K562 (cell line): ENCODE results near the gene BCAS3.

ENCODE experiments used
- CREB1 ChIP-seq, 2 experiments: sonication (generic) in 1 of 2; formaldehyde crosslinking in 1 of 2; IDR thresholded peaks; 2 replicates each; pipeline versions ENCODE4 v1.6.1 to v1.8.0; 2012 to 2022; ENCODE audit warnings: inconsistent platforms in 1 of 2, mild to moderate bottlenecking in 1 of 2, missing genetic modification reagents in 1 of 2, moderate library complexity in 1 of 2
- CTCF ChIP-seq, 3 experiments: IDR thresholded peaks in 2 of 3; conservative IDR thresholded peaks in 1 of 3; 2 replicates each; pipeline ENCODE4 v1.5.1; 2011 to 2012; ENCODE audit warnings: low read length in 3 of 3, mild to moderate bottlenecking in 3 of 3, control low read depth in 2 of 3, improper control_type of control experiment in 1 of 3, inconsistent platforms in 1 of 3, low read depth in 1 of 3, mixed read lengths in 1 of 3, moderate library complexity in 1 of 3; ENCODE audit not compliant: insufficient read depth in 2 of 3
- E2F5 ChIP-seq: sonication (generic); formaldehyde crosslinking; IDR thresholded peaks from 2 replicates; pipeline ENCODE4 v1.8.0; 2022; ENCODE audit warnings: mild to moderate bottlenecking, missing genetic modification reagents
- FOXJ3 ChIP-seq: sonication (generic); formaldehyde crosslinking; IDR thresholded peaks from 2 replicates; pipeline ENCODE4 v1.4.0; 2020; ENCODE audit warnings: mild to moderate bottlenecking, missing genetic modification reagents
- MNT ChIP-seq, 2 experiments: fragments of 450-650 bp; conservative IDR thresholded peaks; 2 replicates each; pipeline ENCODE4 v1.6.1; 2017; ENCODE audit warnings: mild to moderate bottlenecking in 2 of 2, moderate library complexity in 2 of 2
- NFIX ChIP-seq: fragments of 250-450 bp; sonication (Bioruptor Pico); IDR thresholded peaks from 2 replicates; pipeline ENCODE4 v1.4.0; 2020; ENCODE audit warnings: low read depth, mild to moderate bottlenecking, moderate library complexity
- SP1 ChIP-seq: sonication (generic); formaldehyde crosslinking; IDR thresholded peaks from 2 replicates; pipeline ENCODE4 v1.8.1; 2022; ENCODE audit warnings: mild to moderate bottlenecking, missing genetic modification reagents

GRCh38 chr17:61261001-61261637 lies 583.5 kb downstream of the BCAS3 start:
- no peak for TF ChIP-seq CTCF (IDR thresholded peaks at IDR 0.05 in 2 of 3, conservative IDR thresholded peaks at IDR 0.05 in 1 of 3; ENCODE audit: insufficient read depth in 2 of 3, low read depth in 1 of 3, low read length in 3 of 3)
- no peak for TF ChIP-seq MNT (conservative IDR thresholded peaks at IDR 0.05)
- TF ChIP-seq CREB1 (IDR thresholded peaks at IDR 0.05) = no peak
- TF ChIP-seq CREB1 (CRISPR knock-in tag; IDR thresholded peaks at IDR 0.05) = no peak
- no peak for TF ChIP-seq E2F5 (CRISPR knock-in tag)
- no peak for TF ChIP-seq FOXJ3 (CRISPR knock-in tag)
- no peak for TF ChIP-seq SP1 (CRISPR knock-in tag)
- TF ChIP-seq NFIX (CRISPR knock-in tag) = no peak
